ENCODE results near the gene CHSY3.

Gene CHSY3

DNA sequence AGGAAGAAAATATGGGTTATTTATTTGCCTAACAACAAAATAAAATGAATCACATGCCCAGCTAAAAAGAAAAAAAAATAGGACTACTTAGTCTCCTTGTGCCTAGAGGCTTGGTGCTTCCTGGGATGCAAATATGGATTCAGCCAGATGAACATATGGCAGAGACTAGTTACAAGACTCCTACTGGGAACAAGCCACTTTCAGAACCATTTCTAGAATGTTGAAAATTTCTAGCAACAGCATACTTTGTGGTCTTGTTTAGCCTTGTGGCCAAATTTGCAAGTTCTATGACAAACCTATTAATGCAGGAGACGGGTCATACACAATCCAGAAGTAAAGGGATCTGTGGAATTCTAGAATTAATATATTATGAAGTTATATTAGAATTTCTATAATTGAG is 198.7 kb downstream of the CHSY3 start:
- no peak for DNase-seq

DNA sequence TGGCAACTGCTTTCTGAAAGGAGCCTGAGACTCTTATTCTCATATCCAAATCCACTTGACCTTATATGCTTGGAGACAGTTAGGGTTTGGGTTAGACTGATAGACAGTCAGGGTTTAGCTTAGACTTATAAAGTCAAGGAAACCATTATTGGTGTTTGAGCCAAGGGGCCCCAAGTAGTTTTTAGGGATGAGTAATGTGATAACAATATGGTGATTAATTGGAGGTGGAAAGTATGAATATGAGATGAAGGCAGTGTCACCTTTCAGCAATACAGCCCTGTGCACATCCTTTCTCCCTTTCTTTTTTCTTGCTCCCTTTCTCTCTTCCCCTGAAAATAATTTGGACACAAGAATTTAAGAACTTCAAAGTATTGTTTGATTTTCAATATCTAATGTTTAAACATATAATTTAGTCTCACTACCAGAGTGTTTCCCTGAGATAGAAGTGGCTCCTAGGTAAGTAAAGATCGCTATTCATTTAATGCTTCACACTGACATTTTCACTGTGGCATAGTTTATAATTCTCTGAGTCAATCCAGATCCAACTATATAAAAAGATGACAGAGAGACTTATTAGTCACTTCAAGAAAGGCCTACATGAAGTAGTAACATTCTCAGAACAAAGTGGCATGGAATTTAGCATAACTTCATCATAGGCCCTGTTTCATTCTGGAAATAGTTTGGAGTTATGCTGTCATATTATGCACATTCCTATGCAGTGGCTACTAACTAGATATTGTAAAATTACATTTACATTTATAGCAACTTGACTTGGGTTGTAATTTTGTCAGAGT is 200.8 kb downstream of the CHSY3 start:
- no peak for DNase-seq

DNA sequence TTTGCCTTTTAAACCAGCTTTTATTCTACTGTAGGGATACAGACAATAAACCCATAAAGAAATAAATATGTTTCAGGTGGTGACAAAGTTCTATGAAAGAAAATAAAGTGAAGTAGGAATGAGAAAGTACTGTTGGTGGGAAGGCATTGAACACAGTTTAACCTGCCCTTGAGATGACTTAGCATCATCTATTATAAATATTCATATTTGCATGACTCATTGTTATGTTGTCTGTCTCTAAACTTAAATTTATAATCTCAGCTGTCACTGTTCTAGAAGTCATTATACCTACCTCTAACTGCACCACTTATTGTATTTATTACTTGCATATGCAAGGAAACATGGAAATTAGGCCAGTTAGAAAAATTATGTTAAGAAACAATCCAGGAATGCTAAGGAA is 202.2 kb downstream of the CHSY3 start:
- DNase-seq = no peak

DNA sequence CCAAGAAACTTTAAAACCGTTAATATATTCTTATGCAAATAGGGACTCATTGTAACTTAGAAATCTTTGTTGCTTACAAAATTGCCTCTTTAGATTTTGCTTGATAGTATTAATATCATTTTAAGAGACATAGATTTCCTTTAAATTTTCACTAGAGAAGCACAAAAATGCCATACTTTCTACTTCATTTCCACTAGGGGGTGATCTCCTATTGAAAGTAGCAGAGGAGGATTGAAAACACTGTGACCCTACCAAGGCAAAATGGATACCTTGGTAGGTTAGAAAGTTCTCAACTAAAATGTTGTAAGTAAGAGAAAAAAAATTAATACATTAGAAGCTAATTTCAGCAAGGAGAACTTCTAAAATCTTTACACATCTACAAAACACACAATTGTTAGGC is 204.9 kb downstream of the CHSY3 start:
- no peak for DNase-seq

- DNase-seq = no peak
Observed at GRCh38 chr5:130110328-130110727, 206.1 kb downstream of the CHSY3 start.

DNA sequence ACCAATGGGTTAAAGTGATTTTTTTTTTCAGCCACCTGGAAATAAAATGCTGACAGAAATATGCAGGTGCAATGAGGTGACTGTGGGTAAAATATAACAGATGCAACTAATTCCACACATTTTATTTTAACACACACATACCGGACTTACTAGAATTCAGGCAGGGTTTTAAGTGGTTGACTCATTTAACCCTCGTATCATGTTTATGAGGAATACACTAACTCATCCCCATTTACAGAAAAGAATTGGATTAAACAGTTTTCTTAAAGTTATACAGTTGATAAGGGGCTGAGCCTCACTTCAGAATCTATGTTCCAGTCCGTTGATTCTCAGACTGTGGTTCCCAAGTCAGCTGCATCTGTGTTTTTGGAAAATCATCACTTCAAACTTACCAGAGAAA is 207.5 kb downstream of the CHSY3 start:
- no peak for DNase-seq

GRCh38 chr5:130112246-130112645 is 208.0 kb downstream of the CHSY3 start:
- DNase-seq = no peak

DNA sequence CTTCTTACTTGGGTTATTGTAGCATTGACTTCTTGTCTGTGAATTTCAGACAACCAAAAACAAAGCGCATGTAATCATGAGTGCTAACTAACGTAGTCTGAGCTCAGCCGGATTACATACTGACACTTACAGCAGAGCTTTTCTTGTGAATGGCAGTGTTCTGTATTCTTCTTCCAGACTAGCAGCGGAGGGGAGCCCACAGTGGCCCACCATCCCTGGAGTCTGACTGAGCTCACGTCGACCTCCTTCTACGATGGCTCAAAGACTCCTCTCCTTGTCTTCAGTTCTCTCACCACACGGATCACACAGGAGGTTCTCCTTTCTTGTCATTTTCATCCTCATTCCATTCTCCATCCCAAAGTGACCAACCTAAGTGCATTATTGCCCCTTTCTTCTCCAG is 211.4 kb downstream of the CHSY3 start:
- DNase-seq = no peak

GRCh38 chr5:130116462-130116861 is 212.2 kb downstream of the CHSY3 start:
- no peak for DNase-seq

- no peak for DNase-seq
Observed at GRCh38 chr5:130116972-130117371, 212.7 kb downstream of the CHSY3 start.

- no peak for DNase-seq
Observed at GRCh38 chr5:130126746-130127145, 222.5 kb downstream of the CHSY3 start.

DNA sequence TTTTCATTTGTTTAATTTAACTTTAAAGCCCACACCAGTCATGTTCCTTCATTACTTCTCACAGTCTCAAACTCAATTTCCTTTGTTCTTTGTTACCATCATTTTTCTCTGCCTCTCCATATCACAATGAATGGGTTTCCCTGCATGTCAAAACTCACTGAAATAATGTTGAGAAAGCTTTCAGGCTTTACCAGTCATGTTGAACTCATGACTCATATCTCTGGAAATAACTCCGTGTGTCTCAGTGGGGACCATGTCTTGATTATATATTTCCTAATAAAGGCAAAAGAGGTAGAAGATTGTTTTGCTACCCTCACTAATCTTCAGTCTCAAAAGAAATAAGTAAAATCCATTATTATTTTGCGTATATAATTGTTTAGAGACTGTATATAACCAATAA is 231.2 kb downstream of the CHSY3 start:
- DNase-seq = no peak

DNA sequence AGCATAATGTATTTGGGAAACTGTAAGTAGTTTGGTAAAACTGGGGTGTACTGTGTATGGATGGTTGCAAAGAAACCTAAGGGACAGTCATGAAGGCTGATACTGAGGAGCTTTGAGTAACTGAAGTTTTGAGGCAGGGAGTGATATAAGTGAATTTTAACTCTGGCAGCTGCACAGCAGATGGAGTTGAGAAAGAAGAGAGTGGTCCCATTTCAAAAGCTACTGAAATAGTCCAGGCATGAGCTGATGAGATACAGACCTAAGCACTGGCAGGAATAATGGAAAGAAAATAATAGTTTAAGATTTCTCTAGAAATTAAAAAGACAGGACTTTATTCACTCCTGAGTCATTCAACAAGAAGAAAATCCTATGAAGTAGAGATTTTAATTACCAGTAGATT is 232.0 kb downstream of the CHSY3 start:
- DNase-seq = no peak

DNA sequence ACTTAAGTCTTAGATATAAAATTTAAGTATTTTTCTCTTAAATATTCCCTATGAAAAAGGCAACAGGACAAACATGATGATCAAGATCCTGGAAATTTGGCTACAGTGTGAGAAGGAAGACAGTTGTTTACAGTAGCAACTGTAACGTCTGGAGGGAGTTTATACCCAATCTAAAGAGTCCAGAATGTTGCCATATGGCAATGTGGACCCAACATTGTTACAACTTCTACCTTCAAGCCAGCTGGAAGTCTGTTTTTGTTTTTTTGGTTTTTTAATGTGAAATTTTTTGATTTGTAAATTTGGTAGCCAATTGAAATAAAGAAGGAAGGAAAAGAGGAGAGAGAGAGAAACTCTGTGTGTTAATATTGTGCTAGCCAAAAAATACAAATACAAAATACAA is 233.4 kb downstream of the CHSY3 start:
- DNase-seq = no peak

GRCh38 chr5:130138406-130139045 is 234.3 kb downstream of the CHSY3 start:
- DNase-seq = no peak

DNA sequence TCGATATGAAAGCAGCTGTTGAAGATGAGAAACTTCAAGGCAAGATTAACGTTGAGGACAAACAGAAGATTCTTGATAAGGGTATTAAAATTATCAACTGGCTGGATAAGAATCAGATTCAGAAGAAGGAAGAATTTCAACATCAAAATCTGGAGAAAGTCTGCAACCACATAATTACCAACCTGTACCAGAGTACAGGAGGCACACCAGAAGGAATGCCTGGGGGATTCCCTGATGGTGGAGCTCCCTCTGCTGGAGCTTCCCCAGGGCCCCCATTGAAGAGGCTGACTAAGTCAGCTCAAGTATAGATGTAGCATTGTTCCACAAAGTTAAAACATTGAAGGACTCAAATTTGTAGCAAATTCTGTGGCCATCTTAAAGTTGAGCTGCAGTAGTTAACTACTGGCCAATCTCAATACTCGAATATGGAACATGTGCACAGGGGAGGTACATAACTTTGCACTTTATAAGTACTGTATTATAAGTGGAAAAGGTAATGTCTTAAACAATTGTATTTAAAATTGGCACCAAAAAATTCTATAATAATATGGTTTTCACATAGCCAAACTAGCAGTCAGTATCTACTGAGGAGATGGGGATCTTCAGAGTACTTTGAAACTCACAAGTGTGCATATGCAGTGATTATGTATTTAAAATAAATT is 237.5 kb downstream of the CHSY3 start:
- no peak for DNase-seq

- no peak for DNase-seq
Observed at GRCh38 chr5:130151239-130151638, 247.0 kb downstream of the CHSY3 start.

DNA sequence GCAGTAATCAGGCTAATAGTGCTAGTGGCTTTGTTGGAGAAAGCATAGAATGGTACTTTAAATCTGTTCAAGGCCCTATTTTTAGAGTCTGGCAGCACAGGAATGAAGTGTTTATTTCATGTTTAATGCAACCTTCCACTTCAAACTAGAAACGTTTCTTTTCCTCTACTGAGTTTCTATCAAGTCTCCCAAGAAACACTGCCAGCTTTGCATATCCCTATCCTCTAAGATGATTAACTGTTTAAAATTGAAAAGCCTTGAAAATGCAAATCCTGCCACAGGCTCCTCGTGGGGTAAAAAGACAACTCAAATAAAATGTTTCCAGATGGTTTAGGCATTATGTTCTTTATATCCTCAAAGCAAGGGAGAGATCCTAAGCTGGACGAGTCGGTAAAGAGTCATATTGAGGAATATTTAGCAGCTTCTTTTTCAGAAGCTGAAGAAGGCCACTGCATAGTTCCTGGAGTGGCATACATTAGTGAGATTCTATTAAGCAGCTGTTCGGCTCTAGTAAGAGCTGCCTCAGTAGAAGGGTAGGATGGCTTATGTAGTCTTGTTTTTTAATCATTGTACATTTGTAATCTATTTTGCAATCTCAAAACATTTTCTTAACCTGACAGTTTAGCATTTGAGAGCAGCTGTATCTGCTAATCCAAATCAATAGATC is 251.2 kb downstream of the CHSY3 start:
- DNase-seq = no peak

GRCh38 chr5:130158036-130158435 is 253.8 kb downstream of the CHSY3 start:
- DNase-seq = no peak

DNA sequence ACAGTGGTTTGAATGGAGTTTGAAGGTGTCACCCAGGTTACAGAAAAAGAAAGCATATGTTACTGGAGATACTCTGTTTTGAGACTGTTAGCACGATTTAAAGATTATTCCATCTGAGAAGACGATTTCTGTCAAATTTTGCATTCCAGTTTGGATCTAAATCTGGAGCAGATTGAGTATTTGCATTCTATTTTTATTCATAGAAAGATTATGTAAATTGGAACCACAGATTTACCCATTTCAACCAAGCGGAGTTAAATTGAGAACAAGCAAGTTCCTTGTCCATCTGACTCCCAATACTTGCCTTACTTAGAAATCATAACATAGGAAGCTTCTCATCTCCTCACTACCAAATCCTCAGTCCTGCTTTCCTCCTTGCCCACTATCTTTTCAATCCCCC is 255.7 kb downstream of the CHSY3 start:
- no peak for DNase-seq

- no peak for DNase-seq
Observed at GRCh38 chr5:130164966-130165365, 260.7 kb downstream of the CHSY3 start.

- no peak for DNase-seq
Observed at GRCh38 chr5:130166839-130167490, 262.7 kb downstream of the CHSY3 start.

- no peak for DNase-seq
Observed at GRCh38 chr5:130168211-130168610, 263.9 kb downstream of the CHSY3 start.
